ENCODE data around the gene BMX.

Gene BMX

DNA sequence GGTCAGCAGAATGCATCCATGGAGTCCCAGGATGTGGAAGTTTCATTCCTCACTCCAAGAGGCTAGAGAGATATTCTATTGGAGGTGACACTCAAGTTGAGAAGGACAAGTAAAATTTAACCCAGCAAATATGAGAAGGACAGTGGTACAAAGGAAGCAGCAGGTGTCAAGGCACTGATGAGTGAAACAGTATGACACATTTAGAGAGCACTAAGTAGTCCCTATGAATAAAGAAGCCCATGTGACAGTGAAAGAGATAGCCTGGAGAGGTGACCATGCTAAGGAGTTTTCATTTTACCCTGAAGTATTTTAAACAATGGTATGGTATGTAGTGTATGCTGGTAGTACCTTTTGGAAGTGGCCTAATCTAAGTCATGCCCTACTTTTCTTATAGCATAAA lies 9.2 kb downstream of the BMX start:
- DNase-seq = no peak

- DNase-seq = no peak
These were observed 11.0 kb downstream of the BMX start for GRCh38 chrX:15511563-15511962.

- DNase-seq = no peak
These were observed 11.9 kb downstream of the BMX start for GRCh38 chrX:15512401-15512965.

GRCh38 chrX:15514279-15514678 lies 13.7 kb downstream of the BMX start:
- no peak for DNase-seq

- DNase-seq = no peak
These were observed 15.3 kb downstream of the BMX start for GRCh38 chrX:15515931-15516330.

DNA sequence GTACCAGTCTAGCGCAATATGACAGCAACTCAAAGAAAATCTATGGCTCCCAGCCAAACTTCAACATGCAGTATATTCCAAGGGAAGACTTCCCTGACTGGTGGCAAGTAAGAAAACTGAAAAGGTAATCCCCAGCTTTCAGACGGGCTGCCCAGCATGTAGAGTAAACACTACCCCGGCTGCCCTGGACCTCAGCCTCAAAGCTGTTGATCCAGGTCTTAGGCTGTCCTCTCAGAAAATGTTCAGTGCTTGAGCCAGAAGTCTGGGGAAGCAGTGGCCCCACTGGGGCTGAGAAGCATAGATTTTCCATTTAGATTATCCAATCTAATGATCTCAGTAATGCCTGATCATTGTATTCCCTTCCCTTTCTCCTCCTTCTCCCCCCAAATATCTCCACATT lies 21.9 kb downstream of the BMX start:
- DNase-seq = no peak

- no peak for DNase-seq
These were observed 22.5 kb downstream of the BMX start for GRCh38 chrX:15523088-15523487.

DNA sequence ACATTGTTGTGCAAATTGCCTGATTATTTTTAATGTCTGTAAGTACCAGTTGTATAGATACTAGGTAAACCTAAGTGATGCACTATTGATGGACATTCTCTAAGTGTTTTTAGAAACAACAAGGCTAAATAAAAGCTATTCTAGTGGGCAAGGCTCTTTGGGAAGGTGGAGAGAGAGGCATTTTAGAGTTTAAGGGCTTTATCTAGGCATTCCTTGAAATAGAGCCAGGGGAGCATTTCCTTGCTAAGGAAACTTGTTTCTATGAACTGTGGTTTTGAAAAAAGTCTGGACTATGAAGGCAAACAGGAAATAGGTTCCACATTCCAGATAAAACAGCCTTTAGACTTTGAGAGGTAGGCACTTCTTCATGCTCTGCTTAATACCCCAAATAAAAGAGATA lies 23.8 kb downstream of the BMX start:
- no peak for DNase-seq

- DNase-seq = no peak
These were observed 25.2 kb downstream of the BMX start for GRCh38 chrX:15525664-15526416.

DNA sequence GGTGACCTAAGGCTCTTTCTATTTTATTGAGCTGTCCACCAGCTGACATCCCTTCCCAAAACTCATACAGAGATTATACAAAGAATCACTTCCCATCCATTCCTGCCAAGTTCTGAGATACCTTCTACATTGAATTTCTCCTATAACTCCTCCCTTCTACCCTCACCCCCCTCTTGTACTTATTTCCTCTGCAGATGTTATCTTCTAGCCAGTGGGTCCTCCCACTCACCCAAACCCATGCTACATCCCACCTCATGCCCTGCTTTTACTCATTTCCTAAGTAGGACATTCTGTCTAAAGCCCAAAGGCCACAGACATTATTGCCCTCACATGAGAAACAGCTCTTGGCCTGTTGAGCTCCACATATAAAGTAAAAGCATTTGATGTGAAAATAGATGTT lies 28.6 kb downstream of the BMX start:
- no peak for DNase-seq

GRCh38 chrX:15530318-15530717 lies 29.7 kb downstream of the BMX start:
- DNase-seq = no peak

DNA sequence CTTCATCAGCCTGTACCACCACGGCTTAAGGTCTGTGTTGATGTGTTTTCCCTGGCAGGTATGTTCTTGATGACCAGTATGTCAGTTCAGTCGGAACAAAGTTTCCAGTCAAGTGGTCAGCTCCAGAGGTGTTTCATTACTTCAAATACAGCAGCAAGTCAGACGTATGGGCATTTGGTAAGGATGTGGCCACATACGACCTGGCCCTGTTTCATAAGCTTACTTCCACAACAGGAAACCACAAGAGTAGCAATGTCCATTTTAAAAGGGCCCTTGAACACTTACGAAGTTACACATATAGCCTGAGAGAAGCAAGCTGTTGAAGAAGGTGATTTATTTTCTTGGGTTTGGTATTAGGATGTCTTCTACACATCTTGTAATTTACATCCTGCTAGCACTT lies 46.1 kb downstream of the BMX start:
- DNase-seq = no peak

DNA sequence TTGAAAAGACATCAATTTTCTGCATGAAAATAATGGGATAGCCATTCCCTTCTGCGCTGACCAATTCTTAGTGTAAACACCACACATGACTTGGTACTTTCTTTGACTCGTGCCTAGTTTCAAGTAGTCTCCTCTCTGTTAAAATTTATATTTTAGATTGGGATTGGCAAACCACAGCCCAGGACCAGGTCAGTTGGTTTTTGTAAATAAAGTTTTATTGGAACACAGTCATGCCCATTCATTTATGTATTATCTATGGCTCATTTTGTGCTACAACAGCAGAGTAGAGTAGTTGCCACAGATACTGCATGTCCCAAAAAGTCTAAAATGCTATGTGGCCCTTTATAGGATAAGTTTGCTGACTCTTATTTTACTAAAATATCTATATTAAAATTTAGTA lies 46.7 kb downstream of the BMX start:
- no peak for DNase-seq

DNA sequence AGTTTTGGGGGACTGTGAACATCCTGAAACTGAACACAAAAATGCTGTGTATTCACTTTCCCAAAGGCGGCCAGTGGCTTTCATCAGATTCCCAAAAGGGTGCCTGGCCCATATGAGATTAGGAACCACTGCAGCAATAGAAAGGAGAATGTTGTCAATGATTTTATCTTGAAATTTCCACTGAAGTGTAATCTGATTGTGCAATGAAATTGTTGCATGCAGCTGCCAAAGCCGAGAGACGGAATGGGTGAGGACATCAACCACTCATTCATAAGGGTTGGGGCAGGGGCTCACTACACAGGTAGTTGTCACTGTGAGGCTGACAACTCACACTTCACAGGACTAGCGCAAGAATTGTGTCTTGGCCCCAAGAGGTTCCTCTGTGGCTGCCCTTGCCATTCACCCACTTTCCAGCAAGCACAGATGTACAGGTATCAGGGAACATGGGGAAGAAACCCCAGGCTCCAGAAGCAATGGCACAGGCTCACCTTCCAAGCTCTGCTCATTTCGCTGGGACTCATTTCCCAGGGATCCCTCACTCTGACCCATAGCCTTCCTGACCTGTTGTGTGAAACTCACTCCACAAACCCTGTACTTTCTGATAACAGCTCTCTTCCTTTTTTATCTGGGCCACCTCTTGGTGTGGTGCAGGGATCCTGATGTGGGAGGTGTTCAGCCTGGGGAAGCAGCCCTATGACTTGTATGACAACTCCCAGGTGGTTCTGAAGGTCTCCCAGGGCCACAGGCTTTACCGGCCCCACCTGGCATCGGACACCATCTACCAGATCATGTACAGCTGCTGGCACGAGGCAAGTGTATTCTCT lies 48.8 kb downstream of the BMX start:
- DNase-seq = no peak

- DNase-seq = no peak
These were observed 58.6 kb downstream of the BMX start for GRCh38 chrX:15559227-15559626.

GRCh38 chrX:15560924-15561323 lies 60.3 kb downstream of the BMX start:
- no peak for DNase-seq

DNA sequence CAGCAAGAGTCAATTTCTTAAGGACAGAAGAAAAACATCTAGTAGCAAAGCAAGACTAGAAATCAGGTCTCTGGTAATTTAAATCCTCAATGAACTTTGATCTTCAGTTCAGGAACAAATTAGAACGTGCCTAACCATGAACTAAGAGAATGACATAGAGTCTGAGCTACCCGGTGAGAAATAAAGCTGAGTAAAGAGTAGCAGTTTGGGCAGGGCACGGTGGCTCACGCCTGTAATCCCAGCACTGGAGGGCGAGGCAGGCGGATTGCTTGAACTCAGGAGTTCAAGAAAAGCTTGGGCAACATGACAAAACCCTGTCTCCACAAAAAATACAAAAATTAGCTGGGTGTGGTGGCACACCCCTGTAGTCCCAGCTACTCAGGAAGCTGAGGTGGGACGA lies 62.4 kb downstream of the BMX start:
- DNase-seq = no peak

DNA sequence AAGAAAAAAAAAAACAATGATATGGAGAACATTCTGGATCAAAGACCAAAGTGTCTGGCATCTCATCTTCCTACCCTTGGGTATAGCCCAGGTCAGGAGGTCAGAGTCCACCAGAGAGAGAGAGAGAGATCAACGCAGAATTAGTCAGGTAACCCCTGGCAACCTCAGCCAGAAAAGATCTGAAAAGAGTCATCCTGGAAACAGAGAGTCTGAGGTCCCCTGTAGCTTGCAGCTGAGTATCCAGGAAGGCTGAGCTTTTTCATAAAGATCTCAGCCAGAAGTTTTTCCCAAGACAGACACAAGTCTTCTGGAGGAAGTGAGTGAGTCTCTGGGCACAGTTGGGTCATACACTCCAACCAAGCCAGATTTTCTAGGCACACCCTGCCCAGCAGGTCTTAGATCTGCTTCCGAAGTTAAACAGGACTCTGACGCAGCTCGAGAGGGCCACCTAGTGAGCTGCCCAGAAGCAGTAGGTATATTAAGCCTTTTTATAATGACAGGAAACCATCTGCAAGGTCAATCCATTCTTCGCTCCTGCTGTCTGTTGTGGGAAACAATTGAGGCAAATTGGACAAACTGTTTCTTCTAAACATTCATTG lies 64.5 kb downstream of the BMX start:
- no peak for DNase-seq

DNA sequence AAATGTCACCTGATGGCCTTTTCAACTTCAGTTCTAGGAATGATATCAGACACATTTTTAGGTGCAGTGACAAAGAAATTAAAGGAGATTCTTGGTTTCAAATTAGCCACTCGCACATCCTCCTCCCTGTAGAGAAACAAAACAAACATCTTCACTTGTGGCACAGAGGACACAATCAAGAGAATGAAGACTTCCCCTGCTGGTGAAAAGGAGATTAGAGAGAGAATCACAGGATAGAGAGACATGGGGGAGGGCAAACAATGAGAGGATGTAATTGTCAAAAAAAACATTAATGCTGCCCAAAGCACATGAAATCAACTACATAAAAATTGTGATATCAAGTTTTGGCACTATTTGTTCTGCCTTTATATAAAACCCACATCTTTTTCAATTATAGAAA lies 65.6 kb downstream of the BMX start:
- DNase-seq = no peak

GRCh38 chrX:15567267-15567666 lies 66.7 kb downstream of the BMX start:
- DNase-seq = no peak

- no peak for DNase-seq
These were observed 67.4 kb downstream of the BMX start for GRCh38 chrX:15567886-15568616.

DNA sequence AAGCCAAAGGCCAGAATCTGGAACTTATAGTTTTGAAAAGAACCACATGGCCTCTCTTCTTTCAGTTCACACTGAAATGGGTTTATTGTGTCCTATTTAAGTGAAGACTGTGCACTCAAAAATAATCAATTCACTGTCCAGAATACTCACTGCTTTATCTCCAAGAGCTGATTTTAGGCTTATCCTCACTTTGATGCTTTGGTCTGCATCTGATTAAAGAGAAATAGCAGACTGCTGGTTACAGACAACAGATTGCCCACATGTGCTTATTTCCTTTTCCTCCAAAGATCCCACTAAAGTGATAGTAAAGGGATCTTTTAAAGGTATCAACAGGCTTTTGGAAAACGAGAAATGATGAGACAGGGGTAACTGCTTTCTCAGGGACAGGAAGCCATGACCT lies 69.5 kb downstream of the BMX start:
- DNase-seq = no peak

DNA sequence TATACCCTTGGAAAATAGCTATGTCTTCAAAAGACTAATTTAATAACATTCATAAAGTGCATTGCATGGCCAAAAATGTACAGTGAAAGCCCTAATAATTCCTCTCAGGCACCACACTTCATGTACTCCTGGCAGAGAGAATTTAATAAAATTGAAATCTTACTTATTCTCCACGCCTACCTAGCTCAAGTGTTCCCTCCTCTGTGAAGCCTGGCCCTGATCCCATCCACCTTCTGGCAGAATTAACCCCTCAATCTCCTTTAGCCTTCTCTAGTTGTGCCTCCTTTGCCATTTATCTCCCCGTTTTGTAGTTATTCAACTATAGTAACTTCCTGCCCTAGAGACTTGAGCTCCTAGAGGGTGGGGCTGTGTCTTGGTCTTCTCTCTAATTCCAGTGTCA lies 73.4 kb downstream of the BMX start:
- DNase-seq = no peak
